ENCODE measurements around the gene SLIT3.

The SLIT3 gene

GRCh38 chr5:169080448-169080911 lies 220.5 kb downstream of the SLIT3 start:
- no peak for DNase-seq (ENCODE audit: low spot score)

DNA sequence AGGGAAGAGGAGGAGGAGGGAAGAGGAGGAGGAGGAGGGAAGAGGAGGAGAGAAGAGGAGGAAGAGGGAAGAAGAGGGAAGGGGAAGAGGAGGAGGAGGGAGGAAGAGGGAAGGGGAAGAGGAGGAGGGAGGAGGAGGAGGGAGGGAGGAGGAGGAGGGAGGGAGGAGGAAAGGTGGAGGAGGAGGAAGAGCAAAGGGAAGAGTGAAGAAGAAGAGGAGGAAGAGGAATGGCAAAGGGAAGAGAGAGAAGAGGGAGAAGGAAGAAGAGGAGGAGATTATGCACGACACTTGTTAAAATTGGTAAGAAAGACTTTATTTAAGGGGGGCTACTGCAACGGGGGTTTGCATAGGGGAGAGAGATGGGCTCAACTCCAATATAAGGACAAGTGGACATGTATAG lies 221.2 kb downstream of the SLIT3 start:
- DNase-seq (ENCODE audit: low spot score) = no peak

DNA sequence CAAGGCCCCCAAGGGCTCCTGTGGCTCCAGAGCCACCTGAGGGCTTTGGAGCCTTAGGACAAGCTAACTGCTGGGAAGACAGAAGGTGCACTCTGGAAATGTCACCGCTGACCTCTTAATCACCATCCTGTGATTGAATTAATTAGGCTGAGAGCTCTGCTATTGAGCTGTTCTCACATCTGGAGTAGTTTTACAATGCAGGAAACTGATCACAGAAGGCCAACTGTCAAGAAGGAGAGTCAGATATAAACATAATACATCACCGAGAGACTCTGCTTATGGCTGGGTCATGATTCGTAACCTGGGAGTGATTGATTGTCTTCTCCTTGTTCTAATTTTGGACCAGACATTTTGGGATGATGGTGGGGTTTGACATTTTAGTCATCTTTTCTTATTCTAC lies 226.1 kb downstream of the SLIT3 start:
- no peak for DNase-seq (ENCODE audit: low spot score)

DNA sequence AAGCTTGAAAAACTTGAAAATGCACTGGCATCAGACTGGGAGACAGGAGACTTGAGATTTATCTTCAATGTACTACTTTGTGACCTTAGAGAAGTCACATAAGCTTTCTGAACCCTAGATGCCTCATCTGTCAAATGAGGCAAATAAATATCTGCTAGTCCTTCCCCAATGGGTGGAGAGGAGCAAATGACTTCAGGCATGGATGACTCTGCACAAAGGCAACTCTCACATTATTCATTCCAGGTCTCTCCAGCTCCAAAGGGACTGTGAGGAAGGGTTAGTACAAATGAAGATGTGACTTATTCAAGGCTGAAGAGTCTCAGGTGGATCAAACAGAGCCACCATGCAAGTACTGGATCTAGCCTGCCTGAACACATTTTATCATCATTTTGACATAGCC lies 228.7 kb downstream of the SLIT3 start:
- no peak for DNase-seq (ENCODE audit: low spot score)

- DNase-seq (ENCODE audit: low spot score) = no peak
Measured at GRCh38 chr5:169070413-169070812, 230.5 kb downstream of the SLIT3 start.

DNA sequence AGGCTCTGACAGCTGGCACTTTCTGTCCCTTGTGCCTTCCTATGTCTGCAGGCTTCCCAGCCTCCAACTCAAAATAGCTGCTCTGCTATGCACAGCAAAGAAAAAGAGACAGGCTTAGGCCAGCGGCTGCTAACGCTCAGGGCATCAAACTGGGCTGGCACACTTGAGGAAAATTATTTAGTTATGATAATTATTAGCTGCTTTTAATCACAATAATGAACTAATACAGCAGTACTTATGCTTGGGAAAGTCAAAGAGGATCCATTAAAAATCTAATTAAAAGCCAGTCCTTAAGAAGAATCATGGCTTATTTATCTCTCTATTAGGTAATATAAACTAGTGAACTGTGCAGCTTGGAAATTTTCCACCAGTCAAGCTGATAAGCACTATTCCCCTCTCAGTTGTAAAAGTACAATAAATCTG lies 233.2 kb downstream of the SLIT3 start:
- DNase-seq (ENCODE audit: low spot score) = no peak

DNA sequence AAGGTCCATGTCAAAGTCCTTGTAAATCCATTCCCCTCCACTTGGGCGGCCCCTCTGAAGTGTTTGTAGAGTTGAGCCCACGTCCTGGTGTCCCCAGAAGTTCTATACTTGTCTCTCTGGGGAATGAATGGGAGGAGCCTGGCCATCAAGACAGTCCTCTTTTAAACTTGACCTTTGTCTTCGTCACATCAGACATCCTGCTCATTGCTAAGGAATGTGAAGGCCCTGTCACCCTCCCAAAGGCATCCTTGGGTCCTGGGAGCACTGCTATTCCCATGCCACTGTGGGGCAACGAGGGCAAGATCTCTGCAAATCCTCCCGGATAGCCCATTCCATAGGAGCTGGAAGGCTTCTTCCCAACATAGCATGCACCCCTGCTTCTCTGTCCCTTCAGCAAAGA lies 235.5 kb downstream of the SLIT3 start:
- DNase-seq (ENCODE audit: low spot score) = no peak

DNA sequence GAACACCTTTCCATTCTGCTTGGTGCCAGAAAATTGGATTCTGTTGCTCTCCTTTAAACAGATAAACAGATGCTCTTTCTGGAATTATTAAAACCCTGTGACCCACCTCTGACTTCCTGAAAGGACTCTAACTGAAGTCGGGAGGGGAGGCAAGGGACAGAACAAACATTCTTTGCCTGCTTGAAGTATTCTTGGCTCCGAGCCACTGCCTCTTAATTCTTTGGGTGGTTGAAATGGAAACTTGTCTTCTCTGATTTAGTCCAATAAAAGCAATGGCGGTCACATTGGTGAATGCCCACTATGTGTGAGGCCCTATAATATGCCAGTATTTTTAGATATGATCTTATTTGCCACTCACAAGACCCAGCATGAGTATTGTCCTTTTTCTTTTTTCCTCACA lies 236.8 kb downstream of the SLIT3 start:
- DNase-seq (ENCODE audit: low spot score) = no peak

DNA sequence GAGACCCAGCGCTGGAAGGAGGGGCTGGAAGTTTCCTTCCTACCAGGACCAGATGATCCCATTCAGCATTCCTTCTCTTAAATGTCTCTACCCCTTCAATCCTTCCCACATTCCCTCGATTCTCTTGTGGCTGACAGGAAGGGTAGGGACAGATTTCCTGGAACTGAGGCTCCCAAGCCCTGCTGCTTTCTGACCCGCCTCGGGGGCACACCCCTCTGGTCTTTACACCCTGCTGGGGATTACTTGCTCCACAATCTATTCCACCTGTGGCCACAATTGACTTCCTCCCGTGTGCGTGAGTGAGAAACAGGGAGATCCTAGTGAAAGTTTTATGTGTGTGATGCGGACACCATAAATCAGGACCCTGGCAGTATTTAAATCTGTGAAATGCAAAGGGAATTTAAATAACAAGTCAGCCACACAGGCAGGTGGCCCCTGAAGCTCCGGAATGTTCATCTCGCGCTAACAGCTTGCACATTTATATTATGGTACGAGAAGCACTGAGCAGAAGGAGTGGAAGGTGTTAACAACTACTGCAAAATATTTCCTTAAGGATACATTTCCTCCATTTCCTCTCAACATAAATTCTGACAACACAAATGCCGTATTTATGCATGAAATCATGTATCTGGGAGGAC lies 237.5 kb downstream of the SLIT3 start:
- DNase-seq (ENCODE audit: low spot score) = no peak

GRCh38 chr5:169062690-169063089 lies 238.2 kb downstream of the SLIT3 start:
- no peak for DNase-seq (ENCODE audit: low spot score)

- no peak for DNase-seq (ENCODE audit: low spot score)
Measured at GRCh38 chr5:169054506-169054905, 246.4 kb downstream of the SLIT3 start.

DNA sequence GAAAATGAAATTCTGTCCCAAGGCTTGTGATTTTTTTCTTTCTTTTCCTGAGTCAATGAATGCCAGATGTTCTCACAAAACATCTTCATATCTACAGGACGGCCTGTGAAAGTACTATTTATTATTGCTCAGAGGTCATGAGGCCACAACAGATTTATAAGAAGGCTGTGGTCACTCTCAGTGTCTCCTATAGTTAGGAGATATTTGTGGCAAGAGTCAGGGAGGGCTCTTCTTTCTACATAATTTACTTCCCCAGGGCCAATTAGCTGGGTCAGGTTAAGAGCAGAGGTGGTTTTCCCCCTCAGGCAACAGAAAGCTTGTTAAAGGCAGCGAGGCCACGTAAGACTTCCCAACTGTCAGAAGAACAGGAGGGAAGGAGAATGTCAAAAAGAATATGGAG lies 248.7 kb downstream of the SLIT3 start:
- no peak for DNase-seq (ENCODE audit: low spot score)

GRCh38 chr5:169051351-169051750 lies 249.6 kb downstream of the SLIT3 start:
- DNase-seq (ENCODE audit: low spot score) = no peak

GRCh38 chr5:169050636-169051035 lies 250.3 kb downstream of the SLIT3 start:
- DNase-seq (ENCODE audit: low spot score) = no peak

DNA sequence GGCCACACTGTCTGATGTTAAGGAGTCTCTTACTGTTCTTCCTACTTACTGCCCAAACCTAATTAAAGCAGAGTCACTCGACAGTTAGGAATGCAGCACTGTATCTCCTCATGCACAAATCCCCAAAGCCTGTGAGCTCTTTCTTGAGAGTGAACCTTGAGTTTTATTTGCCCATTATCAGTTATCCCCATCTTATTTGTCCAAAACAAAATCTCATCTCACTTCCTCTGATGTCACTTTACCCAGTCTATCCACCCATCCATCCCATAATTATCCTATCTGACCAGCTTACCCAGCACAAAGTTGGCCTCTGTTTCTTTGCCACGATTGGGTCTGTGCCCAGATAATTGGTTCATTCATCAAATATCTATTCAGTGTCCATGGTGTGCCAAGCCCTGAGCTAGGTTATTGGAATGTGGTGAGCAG lies 250.8 kb downstream of the SLIT3 start:
- no peak for DNase-seq (ENCODE audit: low spot score)

- DNase-seq (ENCODE audit: low spot score) = no peak
Measured at GRCh38 chr5:169049712-169050111, 251.2 kb downstream of the SLIT3 start.

DNA sequence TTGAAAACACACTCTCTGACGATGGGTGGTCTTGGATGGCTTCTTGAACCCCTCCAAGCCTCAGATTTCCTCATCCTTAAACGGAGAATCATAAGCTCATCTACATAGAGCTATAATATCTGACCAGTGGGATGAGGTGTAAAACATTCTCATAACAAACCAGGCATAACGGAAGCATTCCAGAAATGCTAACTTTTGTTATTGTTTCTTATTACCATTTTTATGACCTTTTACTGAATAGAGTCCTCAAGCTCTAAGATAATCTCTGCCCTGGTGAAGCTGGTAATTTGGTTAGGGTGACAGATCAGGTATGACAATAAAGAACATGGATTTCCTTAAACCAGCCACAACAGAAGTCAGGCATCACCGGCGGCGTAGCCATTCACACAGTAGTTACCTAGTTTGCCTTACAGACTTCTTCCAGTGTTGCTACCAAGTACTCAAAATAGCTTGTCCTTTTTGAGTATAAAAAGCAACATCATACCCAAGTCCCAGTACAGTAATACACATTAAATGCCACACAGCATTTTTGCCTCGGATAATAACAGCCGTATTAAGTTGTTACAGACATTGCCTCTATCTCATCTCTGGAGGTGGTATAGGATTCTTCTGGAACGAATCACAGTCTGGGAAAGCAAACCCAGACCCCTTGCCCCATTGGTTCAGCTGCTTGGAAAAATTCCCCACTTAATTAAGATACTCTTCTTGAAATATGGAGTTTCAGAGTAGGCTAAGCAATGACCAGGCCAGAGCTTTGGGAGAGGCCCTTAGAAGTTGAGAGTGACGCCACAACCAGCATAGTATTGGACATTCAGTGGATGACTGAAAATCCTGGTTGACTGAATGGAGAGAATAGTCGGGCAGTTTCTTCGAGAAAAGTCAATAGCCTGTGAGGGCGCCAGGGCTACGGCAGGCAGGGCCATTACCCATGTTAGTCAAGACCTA lies 252.5 kb downstream of the SLIT3 start:
- DNase-seq (ENCODE audit: low spot score) = no peak

DNA sequence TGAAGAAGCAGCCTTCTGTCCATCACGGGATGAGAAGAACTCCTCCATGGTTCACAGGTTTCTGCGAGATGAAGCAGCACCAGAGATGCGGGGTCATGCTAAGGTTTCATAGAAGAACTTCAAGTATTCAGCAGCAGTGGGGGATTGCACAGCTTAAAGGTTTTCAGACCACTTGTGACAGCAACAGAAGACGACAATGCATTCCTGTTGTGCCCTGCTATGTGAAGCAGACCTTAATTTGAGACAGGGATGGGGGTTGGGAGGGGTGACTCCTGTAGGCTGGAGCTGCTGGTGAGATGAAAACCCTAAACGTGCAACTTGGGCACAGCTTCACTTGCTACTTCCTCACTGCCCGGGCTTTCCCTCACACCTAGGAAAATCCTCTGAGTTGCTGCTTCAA lies 256.0 kb downstream of the SLIT3 start:
- no peak for DNase-seq (ENCODE audit: low spot score)

DNA sequence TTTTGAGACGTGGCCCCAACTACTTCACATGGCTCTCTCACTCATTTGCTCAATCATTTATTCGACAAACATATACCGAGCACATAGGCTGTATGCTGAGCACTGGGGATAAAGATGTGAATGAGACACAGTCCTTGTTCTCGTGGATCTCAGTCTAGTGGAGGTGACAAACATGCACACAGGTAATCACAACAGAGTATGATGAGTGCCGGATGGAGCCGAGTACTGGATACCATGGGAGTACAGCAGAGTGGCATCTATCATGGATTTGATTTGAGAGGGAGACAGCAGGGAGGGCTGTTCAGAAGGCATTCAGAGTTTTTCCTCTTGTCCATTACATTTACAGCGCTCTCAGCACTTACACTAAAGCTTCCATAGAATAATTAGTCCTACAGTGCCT lies 259.8 kb downstream of the SLIT3 start:
- DNase-seq (ENCODE audit: low spot score) = no peak

DNA sequence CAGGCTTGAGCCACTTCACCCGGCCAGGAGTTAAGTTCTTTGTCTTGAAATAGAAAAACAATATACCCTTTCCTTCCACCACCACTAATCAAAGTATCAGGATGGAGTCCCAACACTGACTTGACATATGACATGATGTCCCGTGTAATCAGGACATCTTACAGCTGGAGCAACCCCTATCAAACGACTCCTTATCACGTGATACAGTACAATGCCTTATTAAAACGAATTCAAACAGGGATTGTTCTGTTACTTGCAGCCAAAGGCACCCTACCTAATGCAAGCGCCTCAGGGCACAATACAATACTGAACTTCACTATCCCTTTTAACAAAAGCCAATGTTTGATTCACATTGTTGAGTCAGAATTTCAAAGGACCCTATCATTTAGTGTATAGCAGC lies 261.3 kb downstream of the SLIT3 start:
- no peak for DNase-seq (ENCODE audit: low spot score)

GRCh38 chr5:169037466-169037865 lies 263.5 kb downstream of the SLIT3 start:
- peak; percentile 4 for DNase-seq (ENCODE audit: low spot score)

GRCh38 chr5:169036079-169036805 lies 264.7 kb downstream of the SLIT3 start:
- DNase-seq (ENCODE audit: low spot score) = no peak
